SK-N-SH treated with all-trans-retinoic acid at 6 μM for 48 hours (cell line): ENCODE results near the gene CBFA2T2.

Source experiments
- ARNTL ChIP-seq: fragments of 450-650 bp; formaldehyde crosslinking; IDR thresholded peaks from 2 replicates; pipeline ENCODE4 v1.5.0; 2020; ENCODE audit warnings: low read depth, mild to moderate bottlenecking, moderate library complexity, borderline replicate concordance
- OSR1 ChIP-seq: fragments of 250-450 bp; sonication (Bioruptor Pico); IDR thresholded peaks from 2 replicates; pipeline ENCODE4 v1.8.0; 2022; ENCODE audit warnings: moderate library complexity, mild to moderate bottlenecking, inconsistent platforms

- TF ChIP-seq OSR1 (CRISPR knock-in tag) (no peak), ARNTL (CRISPR knock-in tag) (no peak)
Observed at GRCh38 chr20:33687993-33688937, 198.4 kb downstream of the CBFA2T2 start.
